ENCODE results near the gene SLC13A5. TPM values are rescaled to one million over a fixed set of nuclear protein-coding genes. Genes with fewer than 3 reads are reported as not detected.

SLC13A5 gene
- total and polyA plus RNA-seq, 10 of the 15 experiments (the other 5 are each of a cell fraction or from before 2014, with no cell fraction given), result 0.23 TPM; not detected in 9

- H3K9me3 ChIP-seq (replicated peaks; ENCODE audit: control insufficient read depth, insufficient read depth, low read length), result no peaks in the 10 kb centered on the region
- ChIA-PET POLR2A (no interaction called here), RAD21 (ENCODE audit: unreplicated experiment) (no interaction called here), SMC1A (ENCODE audit: uncharacterized antibody, unreplicated experiment) (no interaction called here), CTCF (interaction anchor here (0.7 kb wide), 1 partner anchor 321 kb away, joined by 3 read pairs; no protein-coding TSS in a partner anchor)
- H3K9ac ChIP-seq (ENCODE audit: control insufficient read depth, insufficient read depth, low read length), result no peak overlapping the region
- no peaks in the 10 kb centered on the region for H3K36me3 ChIP-seq (ENCODE audit: control insufficient read depth in 2 of 2, insufficient read depth in 2 of 2, low read length in 1 of 2)
- H2AFZ ChIP-seq (ENCODE audit: control insufficient read depth, low read depth, low read length), result no peak overlapping the region
- no TSS peak for BruUV-seq (replicated peaks)
- H3K79me2 ChIP-seq (ENCODE audit: control insufficient read depth, insufficient read depth, low read length), result no peaks in the 10 kb centered on the region
- ATAC-seq (no peak), FAIRE-seq (no peak), DNase-seq (ENCODE audit: low read depth, low spot score) (no peak)
- H4K20me1 ChIP-seq (ENCODE audit: control insufficient read depth, insufficient read depth), result no peaks in the 10 kb centered on the region
- 55% methylated on average over 3 of the region's 3 CpGs for WGBS (ENCODE audit: insufficient coverage, insufficient replicate concordance, low lambda C conversion rate, missing lambda C conversion rate)
- H3K27me3 ChIP-seq (replicated peaks in 1 of 2; ENCODE audit: control insufficient read depth in 2 of 2, insufficient read depth in 2 of 2, low read length in 1 of 2), result peaks cover 0 to 1% of the 10 kb centered on the region in 2 experiments; a peak in 3 of 4 replicates
- H3K4me1 ChIP-seq (ENCODE audit: control insufficient read depth, insufficient read depth, low read length), result no peaks in the 10 kb centered on the region
- no peak overlapping the region for H3K27ac ChIP-seq (ENCODE audit: control insufficient read depth, insufficient read depth)
- no peak overlapping the region for H3K4me2 ChIP-seq (ENCODE audit: control insufficient read depth, insufficient read depth)
- H3K4me3 ChIP-seq, result no peak overlapping the region
- in situ Hi-C loops (cut with MboI), result no loop called here
- intact Hi-C loops (cut with micrococcal nuclease; ENCODE audit: unreplicated experiment), result no loop called here
- TF ChIP-seq ATF2 (IDR thresholded peaks at IDR 0.05; ENCODE audit: low read length) (no peak), NRF1 (conservative IDR thresholded peaks at IDR 0.05; ENCODE audit: low read depth, low read length) (no peak)
These were observed 30.0 kb downstream of the SLC13A5 start for GRCh38 chr17:6683081-6683684.

DNA sequence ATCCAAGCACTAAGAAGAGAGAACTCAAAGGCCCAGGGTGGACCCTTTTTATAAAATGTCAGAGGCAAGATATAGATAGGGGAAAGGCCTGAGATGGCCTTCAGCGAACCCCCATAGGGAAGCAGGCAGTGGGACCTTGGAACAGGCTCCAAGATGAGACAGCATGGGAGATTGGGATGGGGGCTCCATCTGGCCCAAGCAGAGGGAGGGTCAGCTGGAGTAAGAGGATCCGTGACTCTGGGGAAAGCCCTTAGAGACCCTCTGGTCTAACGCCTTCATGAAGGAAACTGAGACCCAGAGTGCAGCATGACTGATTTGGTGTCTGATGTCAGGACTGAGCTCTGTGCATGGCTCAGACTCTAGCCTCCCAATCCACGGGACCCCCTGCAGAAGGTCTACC is 30.8 kb downstream of the SLC13A5 start:
- Histone ChIP-seq H3K27ac (ENCODE audit: control insufficient read depth, insufficient read depth) (no peak overlapping the region), H3K36me3 (ENCODE audit: control insufficient read depth in 2 of 2, insufficient read depth in 2 of 2, low read length in 1 of 2) (no peaks in the 10 kb centered on the region), H2AFZ (ENCODE audit: control insufficient read depth, low read depth, low read length) (no peak overlapping the region), H3K9ac (ENCODE audit: control insufficient read depth, insufficient read depth, low read length) (no peak overlapping the region), H3K79me2 (ENCODE audit: control insufficient read depth, insufficient read depth, low read length) (no peaks in the 10 kb centered on the region), H3K4me1 (ENCODE audit: control insufficient read depth, insufficient read depth, low read length) (peaks cover 3% of the 10 kb centered on the region; the same call in 1 of the 2 replicates), H3K27me3 (replicated peaks in 1 of 2; ENCODE audit: control insufficient read depth in 2 of 2, insufficient read depth in 2 of 2, low read length in 1 of 2) (peaks cover 0 to 2% of the 10 kb centered on the region in 2 experiments; a peak in 3 of 4 replicates), H4K20me1 (ENCODE audit: control insufficient read depth, insufficient read depth) (no peaks in the 10 kb centered on the region), H3K4me3 (no peak overlapping the region), H3K9me3 (replicated peaks; ENCODE audit: control insufficient read depth, insufficient read depth, low read length) (no peaks in the 10 kb centered on the region), H3K4me2 (ENCODE audit: control insufficient read depth, insufficient read depth) (no peak overlapping the region)
- ChIA-PET CTCF (interaction anchor here (0.7 to 0.8 kb wide), 2 partner anchors 15 to 322 kb away, joined by 3 read pairs; no protein-coding TSS in a partner anchor), POLR2A (no interaction called here), SMC1A (ENCODE audit: uncharacterized antibody, unreplicated experiment) (no interaction called here), RAD21 (ENCODE audit: unreplicated experiment) (no interaction called here)
- WGBS (ENCODE audit: insufficient coverage, insufficient replicate concordance, low lambda C conversion rate, missing lambda C conversion rate), result 11% methylated on average over 4 of the region's 4 CpGs
- ATAC-seq (no peak), FAIRE-seq (no peak), DNase-seq (ENCODE audit: low read depth, low spot score) (no peak)
- in situ Hi-C loops (cut with MboI), result no loop called here
- intact Hi-C loops (cut with micrococcal nuclease; ENCODE audit: unreplicated experiment), result no loop called here
- no TSS peak for BruUV-seq (replicated peaks)
- TF ChIP-seq SIN3A (IDR thresholded peaks at IDR 0.05; ENCODE audit: low read depth, low read length) (no peak), POLR2AphosphoS2 (IDR thresholded peaks at IDR 0.05; ENCODE audit: low read depth, low read length) (no peak), E4F1 (IDR thresholded peaks at IDR 0.05; ENCODE audit: borderline replicate concordance, partially characterized antibody) (no peak), NFYB (IDR thresholded peaks at IDR 0.05; ENCODE audit: insufficient read depth, low read depth, low read length) (no peak), CBX3 (IDR thresholded peaks at IDR 0.05; ENCODE audit: borderline replicate concordance, low read depth) (no peak), ZNF24 (IDR thresholded peaks at IDR 0.05) (no peak), CHD2 (IDR thresholded peaks at IDR 0.05; ENCODE audit: borderline replicate concordance, low read depth, low read length) (no peak)
- TF ChIP-seq, protein P1, sequence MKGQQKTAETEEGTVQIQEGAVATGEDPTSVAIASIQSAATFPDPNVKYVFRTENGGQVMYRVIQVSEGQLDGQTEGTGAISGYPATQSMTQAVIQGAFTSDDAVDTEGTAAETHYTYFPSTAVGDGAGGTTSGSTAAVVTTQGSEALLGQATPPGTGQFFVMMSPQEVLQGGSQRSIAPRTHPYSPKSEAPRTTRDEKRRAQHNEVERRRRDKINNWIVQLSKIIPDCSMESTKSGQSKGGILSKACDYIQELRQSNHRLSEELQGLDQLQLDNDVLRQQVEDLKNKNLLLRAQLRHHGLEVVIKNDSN (IDR thresholded peaks at IDR 0.05; ENCODE audit: borderline replicate concordance, extremely low read length, insufficient read depth, low read depth, low read length), result no peak
- TF ChIP-seq, protein P2, sequence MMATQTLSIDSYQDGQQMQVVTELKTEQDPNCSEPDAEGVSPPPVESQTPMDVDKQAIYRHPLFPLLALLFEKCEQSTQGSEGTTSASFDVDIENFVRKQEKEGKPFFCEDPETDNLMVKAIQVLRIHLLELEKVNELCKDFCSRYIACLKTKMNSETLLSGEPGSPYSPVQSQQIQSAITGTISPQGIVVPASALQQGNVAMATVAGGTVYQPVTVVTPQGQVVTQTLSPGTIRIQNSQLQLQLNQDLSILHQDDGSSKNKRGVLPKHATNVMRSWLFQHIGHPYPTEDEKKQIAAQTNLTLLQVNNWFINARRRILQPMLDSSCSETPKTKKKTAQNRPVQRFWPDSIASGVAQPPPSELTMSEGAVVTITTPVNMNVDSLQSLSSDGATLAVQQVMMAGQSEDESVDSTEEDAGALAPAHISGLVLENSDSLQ (IDR thresholded peaks at IDR 0.05), result no peak
